ENCODE measurements around the gene CLMN. TPM values are rescaled to one million over a fixed set of nuclear protein-coding genes. Genes with fewer than 3 reads are reported as not detected.

CLMN gene
- total and polyA plus RNA-seq, 2 of the 13 experiments (the other 11 are each of a cell fraction or from before 2014, with no cell fraction given): 15.1 to 16.7 TPM

DNA sequence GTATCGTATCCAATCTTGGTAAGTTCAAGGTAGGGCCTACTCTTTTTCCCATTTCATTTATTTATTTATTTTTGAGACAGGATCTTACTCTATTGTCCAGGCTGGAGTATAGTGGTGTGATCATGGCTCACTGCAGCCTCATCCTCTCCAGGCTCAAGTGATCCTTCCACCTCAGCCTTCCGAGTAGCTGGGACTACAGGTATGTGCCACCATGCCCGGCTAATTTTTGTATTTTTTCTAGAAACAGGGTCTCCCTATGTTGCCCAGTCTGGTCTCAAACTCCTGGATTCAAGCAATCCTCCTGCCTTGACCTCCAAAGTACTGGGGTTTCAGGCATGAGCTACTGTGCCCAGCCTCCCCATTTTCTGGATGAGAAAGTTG is 57.2 kb downstream of the CLMN start (continued):
- TF ChIP-seq, protein P1, sequence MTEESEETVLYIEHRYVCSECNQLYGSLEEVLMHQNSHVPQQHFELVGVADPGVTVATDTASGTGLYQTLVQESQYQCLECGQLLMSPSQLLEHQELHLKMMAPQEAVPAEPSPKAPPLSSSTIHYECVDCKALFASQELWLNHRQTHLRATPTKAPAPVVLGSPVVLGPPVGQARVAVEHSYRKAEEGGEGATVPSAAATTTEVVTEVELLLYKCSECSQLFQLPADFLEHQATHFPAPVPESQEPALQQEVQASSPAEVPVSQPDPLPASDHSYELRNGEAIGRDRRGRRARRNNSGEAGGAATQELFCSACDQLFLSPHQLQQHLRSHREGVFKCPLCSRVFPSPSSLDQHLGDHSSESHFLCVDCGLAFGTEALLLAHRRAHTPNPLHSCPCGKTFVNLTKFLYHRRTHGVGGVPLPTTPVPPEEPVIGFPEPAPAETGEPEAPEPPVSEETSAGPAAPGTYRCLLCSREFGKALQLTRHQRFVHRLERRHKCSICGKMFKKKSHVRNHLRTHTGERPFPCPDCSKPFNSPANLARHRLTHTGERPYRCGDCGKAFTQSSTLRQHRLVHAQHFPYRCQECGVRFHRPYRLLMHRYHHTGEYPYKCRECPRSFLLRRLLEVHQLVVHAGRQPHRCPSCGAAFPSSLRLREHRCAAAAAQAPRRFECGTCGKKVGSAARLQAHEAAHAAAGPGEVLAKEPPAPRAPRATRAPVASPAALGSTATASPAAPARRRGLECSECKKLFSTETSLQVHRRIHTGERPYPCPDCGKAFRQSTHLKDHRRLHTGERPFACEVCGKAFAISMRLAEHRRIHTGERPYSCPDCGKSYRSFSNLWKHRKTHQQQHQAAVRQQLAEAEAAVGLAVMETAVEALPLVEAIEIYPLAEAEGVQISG (CRISPR knock-in tag; IDR thresholded peaks at IDR 0.05): no peak
- TF ChIP-seq KLF16 (CRISPR knock-in tag; IDR thresholded peaks at IDR 0.05) (no peak), ZC3H13 (CRISPR knock-in tag; IDR thresholded peaks at IDR 0.05) (no peak), ARID2 (CRISPR knock-in tag; IDR thresholded peaks at IDR 0.05; ENCODE audit: borderline replicate concordance) (no peak), ZGPAT (CRISPR knock-in tag; IDR thresholded peaks at IDR 0.05) (no peak), ZNF770 (CRISPR knock-in tag; IDR thresholded peaks at IDR 0.05) (no peak), ARNTL (CRISPR knock-in tag; IDR thresholded peaks at IDR 0.05) (no peak)
- TF ChIP-seq, protein P2, sequence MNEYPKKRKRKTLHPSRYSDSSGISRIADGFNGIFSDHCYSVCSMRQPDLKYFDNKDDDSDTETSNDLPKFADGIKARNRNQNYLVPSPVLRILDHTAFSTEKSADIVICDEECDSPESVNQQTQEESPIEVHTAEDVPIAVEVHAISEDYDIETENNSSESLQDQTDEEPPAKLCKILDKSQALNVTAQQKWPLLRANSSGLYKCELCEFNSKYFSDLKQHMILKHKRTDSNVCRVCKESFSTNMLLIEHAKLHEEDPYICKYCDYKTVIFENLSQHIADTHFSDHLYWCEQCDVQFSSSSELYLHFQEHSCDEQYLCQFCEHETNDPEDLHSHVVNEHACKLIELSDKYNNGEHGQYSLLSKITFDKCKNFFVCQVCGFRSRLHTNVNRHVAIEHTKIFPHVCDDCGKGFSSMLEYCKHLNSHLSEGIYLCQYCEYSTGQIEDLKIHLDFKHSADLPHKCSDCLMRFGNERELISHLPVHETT (CRISPR knock-in tag; conservative IDR thresholded peaks at IDR 0.05): no peak

All from HepG2 (cell line).